K562 (cell line): Measurements from ENCODE around the gene THAP11. TPM values are rescaled to one million over a fixed set of nuclear protein-coding genes. Genes with fewer than 3 reads are reported as not detected.
A peak's percentile ranks its signal among the peaks of the same experiment; 100 is the strongest.

ENCODE experiments used
- ARHGAP35 ChIP-seq: fragments of 450-650 bp; IDR thresholded peaks from 2 replicates; pipeline ENCODE4 v1.6.1; 2018; ENCODE audit not compliant: partially characterized antibody
- ARNT ChIP-seq, 2 experiments: fragments of 450-650 bp; IDR thresholded peaks; 2 replicates each; pipeline ENCODE4 v1.6.1; 2016; ENCODE audit warnings: mild to moderate bottlenecking in 1 of 2
- CHD1 ChIP-seq: fragments of 200-600 bp; sonication (generic); IDR thresholded peaks from one replicate; pipeline ENCODE4 v1.6.1; 2012; ENCODE audit warnings: mild to moderate bottlenecking, moderate library complexity, low read length, inconsistent platforms
- ETV1 ChIP-seq: fragments of 450-650 bp; conservative IDR thresholded peaks from 2 replicates; pipeline ENCODE4 v1.6.1; 2016; ENCODE audit warnings: missing genetic modification characterization, control low read depth, low read depth, missing compliant biosample characterization
- FOSL1 ChIP-seq: fragments of 200-800 bp; sonication (Bioruptor generic); conservative IDR thresholded peaks from 2 replicates; pipeline ENCODE4 v1.6.1; 2016; ENCODE audit warnings: missing genetic modification characterization, missing compliant biosample characterization
- FOXK2 ChIP-seq, 2 experiments: fragments of 450-650 bp; IDR thresholded peaks in 1 of 2; conservative IDR thresholded peaks in 1 of 2; 2 replicates each; pipeline ENCODE4 v1.6.1; 2016; ENCODE audit warnings: low read depth in 2 of 2, mild to moderate bottlenecking in 1 of 2
- GMEB1 ChIP-seq: fragments of 250-450 bp; sonication (Bioruptor Pico); IDR thresholded peaks from 2 replicates; pipeline ENCODE4 v1.4.0; 2020; ENCODE audit warnings: mild to moderate bottlenecking
- HLTF ChIP-seq: fragments of 450-650 bp; IDR thresholded peaks from 2 replicates; pipeline ENCODE4 v1.6.1; 2016
- ID3 ChIP-seq, 2 experiments: fragments of 250-450 bp in 1 of 2; fragments of 450-650 bp in 1 of 2; sonication (Bioruptor Pico) in 1 of 2; IDR thresholded peaks; 2 replicates each; pipeline versions ENCODE4 v1.6.1 to v1.8.0; 2016 to 2021; ENCODE audit warnings: mild to moderate bottlenecking in 2 of 2, moderate library complexity in 2 of 2, missing compliant biosample characterization in 1 of 2, missing genetic modification characterization in 1 of 2
- KDM2B ChIP-seq: fragments of 250-450 bp; sonication (Bioruptor Pico); IDR thresholded peaks from 2 replicates; pipeline ENCODE4 v1.8.0; 2021; ENCODE audit warnings: mild to moderate bottlenecking, moderate library complexity
- KLF13 ChIP-seq: fragments of 450-650 bp; IDR thresholded peaks from 2 replicates; pipeline ENCODE4 v1.6.1; 2016; ENCODE audit warnings: missing genetic modification characterization, low read depth, mild to moderate bottlenecking, missing compliant biosample characterization, moderate library complexity, borderline replicate concordance
- MAFF ChIP-seq: IDR thresholded peaks from 2 replicates; pipeline ENCODE4 v1.6.1; 2012; ENCODE audit warnings: low read length, improper control_type of control experiment
- MTA1 ChIP-seq: fragments of 450-650 bp; IDR thresholded peaks from 2 replicates; pipeline ENCODE4 v1.6.1; 2017; ENCODE audit warnings: borderline replicate concordance
- MXI1 ChIP-seq: IDR thresholded peaks from 2 replicates; pipeline ENCODE4 v1.6.1; 2011; ENCODE audit warnings: low read depth, mild to moderate bottlenecking, improper control_type of control experiment, low read length
- MYC ChIP-seq, 2 experiments: fragments of 250-450 bp in 1 of 2; sonication (Bioruptor Pico) in 1 of 2; IDR thresholded peaks; 2 replicates each; pipeline versions ENCODE4 v1.5.1 to v1.6.1; 2012 to 2021; ENCODE audit warnings: low read depth in 2 of 2, borderline replicate concordance in 1 of 2, improper control_type of control experiment in 1 of 2, low read length in 1 of 2, mild to moderate bottlenecking in 1 of 2, moderate library complexity in 1 of 2
- NBN ChIP-seq: fragments of 450-650 bp; IDR thresholded peaks from 2 replicates; pipeline ENCODE4 v1.6.1; 2016; ENCODE audit warnings: low read depth, mild to moderate bottlenecking
- NCOA4 ChIP-seq: fragments of 450-650 bp; IDR thresholded peaks from 2 replicates; pipeline ENCODE4 v1.6.1; 2018; ENCODE audit warnings: mild to moderate bottlenecking; ENCODE audit not compliant: partially characterized antibody
- NR4A1 ChIP-seq, 2 experiments: fragments of 250-450 bp in 1 of 2; fragments of 450-650 bp in 1 of 2; sonication (Bioruptor Pico) in 1 of 2; IDR thresholded peaks; 2 replicates each; pipeline versions ENCODE4 v1.4.0 to v1.6.1; 2016 to 2020; ENCODE audit warnings: mild to moderate bottlenecking in 2 of 2, missing compliant biosample characterization in 1 of 2, missing genetic modification characterization in 1 of 2, moderate library complexity in 1 of 2
- PCBP2 ChIP-seq: fragments of 200-400 bp; formaldehyde crosslinking; IDR thresholded peaks from 2 replicates; pipeline ENCODE4 v1.6.1; 2018; ENCODE audit warnings: low read length, low read depth, mild to moderate bottlenecking, moderate library complexity; ENCODE audit not compliant: poor library complexity, severe bottlenecking
- SAP30 ChIP-seq: fragments of 200-600 bp; sonication (generic); IDR thresholded peaks from 2 replicates; pipeline ENCODE4 v1.6.1; 2012; ENCODE audit warnings: borderline replicate concordance, low read depth, mild to moderate bottlenecking, moderate library complexity, low read length, control low read depth, inconsistent platforms; ENCODE audit not compliant: insufficient read depth, poor library complexity, severe bottlenecking
- SMARCA4 ChIP-seq: fragments of 450-650 bp; IDR thresholded peaks from 2 replicates; pipeline ENCODE4 v1.6.1; 2016
- SMARCB1 ChIP-seq: IDR thresholded peaks from 2 replicates; pipeline ENCODE4 v1.6.1; 2011; ENCODE audit warnings: improper control_type of control experiment, low read depth; ENCODE audit not compliant: insufficient read length
- SRSF9 ChIP-seq: fragments of 200-400 bp; formaldehyde crosslinking; IDR thresholded peaks from 2 replicates; pipeline ENCODE4 v1.6.1; 2017; ENCODE audit warnings: low read depth, low read length, borderline replicate concordance
- ZKSCAN8 ChIP-seq: fragments of 200-800 bp; sonication (Bioruptor generic); IDR thresholded peaks from 2 replicates; pipeline ENCODE4 v1.6.1; 2016; ENCODE audit warnings: missing genetic modification characterization, missing compliant biosample characterization
- ZNF253 ChIP-seq: fragments of 250-450 bp; sonication (Bioruptor Pico); conservative IDR thresholded peaks from 2 replicates; pipeline ENCODE4 v1.6.1; 2021; ENCODE audit warnings: mild to moderate bottlenecking
- ZNF3 ChIP-seq: fragments of 250-450 bp; sonication (Bioruptor Pico); IDR thresholded peaks from 2 replicates; pipeline ENCODE4 v1.5.0; 2021; ENCODE audit warnings: mild to moderate bottlenecking, moderate library complexity
- ZNF77 ChIP-seq: fragments of 250-450 bp; sonication (Bioruptor Pico); IDR thresholded peaks from 2 replicates; pipeline ENCODE4 v1.5.0; 2020
- polyA plus RNA-seq, 8 experiments: library from polyadenylated mRNA; depleted of rRNA in 4 of 8; stranded (reverse) in 5 of 8; unstranded in 3 of 8; fragments of >200 nt; fragmentation: Nextera tagmentation in 2 of 8; fragmentation: Illumina TruSeq in 1 of 8; extraction: Ambion mirVana in 2 of 8; extraction: Trizol in 1 of 8; gene quantifications; 2 replicates each; pipeline versions ENCODE4 v1.2.1 to v1.2.3, GENCODE V29; 2011 to 2014; ENCODE audit warnings: inconsistent platforms in 1 of 8, missing spikeins in 1 of 8
- total RNA-seq, 7 experiments: library from RNA; depleted of rRNA in 6 of 7; stranded (reverse); fragments of >200 nt in 6 of 7; fragmentation: Illumina TruSeq in 2 of 7; extraction: Trizol in 2 of 7; gene quantifications; 2 replicates each; pipeline versions ENCODE4 v1.2.1 to v1.2.3, GENCODE V29; 2011 to 2021; ENCODE audit warnings: low replicate concordance in 1 of 7

The THAP11 gene
- total and polyA plus RNA-seq, 9 of the 15 experiments (the other 6 are each of a cell fraction or from before 2014, with no cell fraction given) = 2.4 to 31.6 (median 21.4) TPM

GRCh38 chr16:67872631-67873434, 30.7 kb downstream of the THAP11 start, which contains the start of gene EDC4 (continued):
- TF ChIP-seq KDM2B (CRISPR knock-in tag) (no peak), ZNF3 (CRISPR knock-in tag) (no peak), NBN (0 out of 2 replicates have a peak, but pooled peaks have one; percentile 39), KLF13 (tag) (peak; percentile 88), FOSL1 (peak; percentile 58; the same call in 1 of the 2 replicates), SMARCB1 (no peak), FOXK2 (conservative IDR thresholded peaks at IDR 0.05 in 1 of 2, IDR thresholded peaks at IDR 0.05 in 1 of 2; ENCODE audit: low read depth in 2 of 2) (0 out of 4 replicates have a peak, but pooled peaks of 1 of the 2 experiments have one; percentile 30), NR4A1 (CRISPR knock-in tag; IDR thresholded peaks at IDR 0.05) (peak; percentile 89), NR4A1 (tag; IDR thresholded peaks at IDR 0.05) (no peak; the same call in 1 of the 2 replicates), NCOA4 (no peak), MTA1 (no peak), GMEB1 (CRISPR knock-in tag) (peak; percentile 57), CHD1 (no peak), HLTF (no peak; the same call in 1 of the 2 replicates), ID3 (CRISPR knock-in tag; IDR thresholded peaks at IDR 0.05) (no peak), ID3 (tag; IDR thresholded peaks at IDR 0.05) (no peak), ETV1 (tag) (peak; percentile 80), MAFF (no peak), SMARCA4 (no peak), PCBP2 (no peak), ARNT (IDR thresholded peaks at IDR 0.05) (no peak), MYC (IDR thresholded peaks at IDR 0.05; ENCODE audit: low read depth, low read length) (peak; percentile 83), MYC (CRISPR knock-in tag; IDR thresholded peaks at IDR 0.05; ENCODE audit: borderline replicate concordance, low read depth) (peak; percentile 54; the same call in 1 of the 2 replicates), ARHGAP35 (no peak), SAP30 (peak; percentile 39), ZKSCAN8 (CRISPR knock-in tag) (no peak), MXI1 (no peak), ZNF253 (CRISPR knock-in tag) (no peak), ZNF77 (no peak), SRSF9 (no peak)
